ENCODE results near the gene NRDE2.

Gene NRDE2, protein sequence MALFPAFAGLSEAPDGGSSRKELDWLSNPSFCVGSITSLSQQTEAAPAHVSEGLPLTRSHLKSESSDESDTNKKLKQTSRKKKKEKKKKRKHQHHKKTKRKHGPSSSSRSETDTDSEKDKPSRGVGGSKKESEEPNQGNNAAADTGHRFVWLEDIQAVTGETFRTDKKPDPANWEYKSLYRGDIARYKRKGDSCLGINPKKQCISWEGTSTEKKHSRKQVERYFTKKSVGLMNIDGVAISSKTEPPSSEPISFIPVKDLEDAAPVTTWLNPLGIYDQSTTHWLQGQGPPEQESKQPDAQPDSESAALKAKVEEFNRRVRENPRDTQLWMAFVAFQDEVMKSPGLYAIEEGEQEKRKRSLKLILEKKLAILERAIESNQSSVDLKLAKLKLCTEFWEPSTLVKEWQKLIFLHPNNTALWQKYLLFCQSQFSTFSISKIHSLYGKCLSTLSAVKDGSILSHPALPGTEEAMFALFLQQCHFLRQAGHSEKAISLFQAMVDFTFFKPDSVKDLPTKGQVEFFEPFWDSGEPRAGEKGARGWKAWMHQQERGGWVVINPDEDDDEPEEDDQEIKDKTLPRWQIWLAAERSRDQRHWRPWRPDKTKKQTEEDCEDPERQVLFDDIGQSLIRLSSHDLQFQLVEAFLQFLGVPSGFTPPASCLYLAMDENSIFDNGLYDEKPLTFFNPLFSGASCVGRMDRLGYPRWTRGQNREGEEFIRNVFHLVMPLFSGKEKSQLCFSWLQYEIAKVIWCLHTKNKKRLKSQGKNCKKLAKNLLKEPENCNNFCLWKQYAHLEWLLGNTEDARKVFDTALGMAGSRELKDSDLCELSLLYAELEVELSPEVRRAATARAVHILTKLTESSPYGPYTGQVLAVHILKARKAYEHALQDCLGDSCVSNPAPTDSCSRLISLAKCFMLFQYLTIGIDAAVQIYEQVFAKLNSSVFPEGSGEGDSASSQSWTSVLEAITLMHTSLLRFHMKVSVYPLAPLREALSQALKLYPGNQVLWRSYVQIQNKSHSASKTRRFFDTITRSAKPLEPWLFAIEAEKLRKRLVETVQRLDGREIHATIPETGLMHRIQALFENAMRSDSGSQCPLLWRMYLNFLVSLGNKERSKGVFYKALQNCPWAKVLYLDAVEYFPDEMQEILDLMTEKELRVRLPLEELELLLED

DNA sequence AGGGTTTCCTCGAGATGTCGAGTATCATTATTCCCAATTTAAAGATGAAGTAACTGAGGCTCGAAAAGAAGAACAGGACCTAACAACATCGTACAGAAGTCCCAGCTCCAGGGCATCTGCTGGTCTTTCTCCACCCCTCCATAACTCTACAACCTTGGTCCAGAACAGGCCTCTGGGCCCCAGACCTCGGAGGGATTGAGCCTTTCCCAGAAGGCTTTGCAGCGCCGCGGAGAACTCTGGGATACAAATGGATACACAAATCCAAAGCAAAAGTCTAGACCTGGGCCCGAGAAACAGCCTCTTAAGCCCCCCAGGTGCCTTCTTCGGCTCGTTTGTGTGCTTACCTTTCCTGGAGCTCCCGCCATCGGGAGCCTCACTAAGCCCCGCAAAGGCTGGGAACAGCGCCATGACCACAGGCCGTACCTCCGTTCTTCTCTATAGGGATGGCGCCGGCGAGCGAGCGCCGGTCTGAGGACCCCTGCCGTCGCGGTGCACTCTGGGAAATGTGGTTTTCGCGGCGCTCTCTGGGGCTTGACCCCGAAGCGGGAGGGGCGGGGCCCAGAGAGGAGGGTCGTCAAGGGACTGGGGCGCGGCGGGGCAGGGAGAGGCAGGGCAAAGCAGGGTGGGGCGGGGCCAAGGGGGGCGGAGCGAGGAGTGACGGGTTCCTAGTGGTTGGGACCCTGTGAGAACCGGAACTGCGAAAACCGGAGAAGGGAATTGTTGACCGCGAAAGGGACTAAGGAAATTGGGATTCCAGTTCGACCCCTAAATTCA lies at the start of gene NRDE2:
TSS of gene NRDE2 (minus strand) at position 445 of the 774 bp plus-strand sequence. CDS start at position 408, 37 bp downstream.
- DNase-seq (ENCODE audit: low spot score) = peak; percentile 97

DNA sequence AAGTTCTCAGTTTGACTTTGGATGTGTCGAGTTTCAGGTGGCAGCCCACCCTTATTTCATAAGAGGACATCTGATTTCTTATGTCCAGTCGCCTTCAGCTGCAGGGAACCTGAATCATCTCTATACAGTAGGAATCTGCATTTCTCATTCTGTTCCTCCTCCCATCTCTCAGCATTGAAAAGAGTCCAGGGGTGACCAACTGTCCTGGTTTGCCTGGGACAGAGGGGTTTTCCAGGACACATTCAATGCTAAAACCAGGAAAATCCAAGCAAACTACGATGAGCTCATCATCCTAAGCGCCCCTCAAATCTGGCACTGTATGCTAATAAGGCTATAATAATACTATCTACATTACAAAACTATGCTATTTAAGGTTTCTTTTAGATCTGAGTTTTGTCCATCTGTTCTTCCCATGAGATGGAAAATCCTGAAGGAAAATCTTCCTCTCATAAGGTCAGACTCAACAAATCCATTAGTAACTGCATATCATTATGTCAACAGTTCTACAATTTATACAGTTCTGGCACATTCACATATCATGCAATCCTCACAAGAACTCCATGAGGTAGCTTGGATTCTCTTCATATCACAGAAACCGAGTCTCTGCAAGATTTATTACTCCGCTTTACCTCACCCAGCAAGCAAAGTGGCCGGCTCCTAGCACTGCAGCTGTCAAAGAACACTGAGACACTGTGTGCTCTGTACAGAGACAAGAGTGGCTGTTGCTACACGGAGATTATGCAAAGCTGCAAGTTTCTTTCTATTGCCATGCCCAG lies 49.5 kb upstream of the NRDE2 start:
- peak; percentile 25 for DNase-seq (ENCODE audit: low spot score)

DNA sequence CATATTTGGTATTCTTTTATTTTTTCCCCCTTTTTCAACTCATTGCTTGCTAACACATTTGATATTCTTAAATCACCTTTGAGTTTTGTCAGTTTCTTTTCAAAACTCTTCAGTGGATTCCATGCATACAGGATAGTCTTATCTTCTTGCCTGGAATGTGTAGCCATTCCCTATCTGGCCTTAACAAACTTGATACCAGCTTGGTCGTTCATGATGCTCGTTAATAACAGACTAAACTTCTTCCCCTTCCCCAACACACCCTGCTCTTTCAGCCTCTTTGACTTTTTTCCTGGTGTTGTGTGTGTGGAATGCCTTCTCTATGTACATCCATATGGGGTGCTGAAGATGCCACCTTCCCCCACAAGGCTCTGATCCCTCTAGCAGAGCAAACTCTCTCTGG lies 47.4 kb upstream of the NRDE2 start:
- no peak for DNase-seq (ENCODE audit: low spot score)

DNA sequence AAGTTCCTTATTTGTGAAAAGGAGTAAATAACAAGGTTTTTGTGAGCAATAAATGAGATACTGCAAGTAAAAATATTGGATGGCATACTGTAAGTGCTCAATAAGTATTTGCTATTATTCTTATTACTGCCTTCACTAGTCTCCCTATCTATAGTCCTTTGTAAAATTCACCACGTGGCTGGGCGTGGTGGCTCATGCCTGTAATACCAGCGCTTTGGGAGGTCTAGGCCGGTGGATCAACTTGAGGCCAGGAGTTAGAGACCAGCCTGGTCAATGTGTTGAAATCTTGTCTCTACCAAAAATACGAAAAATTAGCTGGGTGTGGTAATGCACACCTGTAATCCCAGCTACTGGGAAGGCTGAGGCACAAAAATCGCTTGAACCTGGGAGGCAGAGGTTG lies 46.5 kb upstream of the NRDE2 start:
- no peak for DNase-seq (ENCODE audit: low spot score)

DNA sequence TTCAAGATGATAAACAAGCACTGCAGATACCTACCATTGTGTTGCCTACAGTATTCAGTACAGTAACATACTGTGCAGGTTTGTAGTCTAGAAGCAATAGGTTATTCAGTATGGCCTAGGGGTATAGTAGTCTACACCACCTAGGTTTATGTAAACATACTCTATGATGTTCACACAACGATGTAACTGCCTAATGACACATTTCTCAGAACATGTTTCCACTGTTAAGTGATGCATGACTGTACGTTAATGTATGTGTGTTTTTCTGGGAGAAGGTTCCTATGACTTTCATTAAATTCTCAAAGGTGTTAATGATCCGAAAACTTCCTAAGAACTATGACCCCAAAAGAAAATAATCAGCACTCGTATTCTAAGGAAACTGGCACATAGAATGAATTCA lies 44.2 kb upstream of the NRDE2 start:
- DNase-seq (ENCODE audit: low spot score) = no peak

DNA sequence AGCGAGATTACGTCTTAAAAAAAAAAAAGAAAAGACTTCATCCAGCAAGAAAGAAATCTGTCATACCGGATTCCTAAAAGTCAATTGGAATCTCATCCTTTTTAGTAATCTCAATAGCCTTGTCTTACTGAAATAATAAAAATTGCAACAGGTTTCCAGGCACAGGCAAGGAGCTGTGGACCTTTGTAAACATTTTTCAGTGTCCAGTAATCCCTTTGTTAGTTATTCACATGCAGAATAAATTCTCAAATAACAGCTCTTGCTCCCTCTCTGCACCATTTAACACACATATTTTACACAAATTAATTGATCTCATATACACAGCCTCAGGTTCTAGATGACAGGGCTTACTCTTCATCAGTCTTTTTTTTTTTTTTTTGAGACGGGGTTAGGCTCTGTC lies 43.1 kb upstream of the NRDE2 start:
- DNase-seq (ENCODE audit: low spot score) = no peak

DNA sequence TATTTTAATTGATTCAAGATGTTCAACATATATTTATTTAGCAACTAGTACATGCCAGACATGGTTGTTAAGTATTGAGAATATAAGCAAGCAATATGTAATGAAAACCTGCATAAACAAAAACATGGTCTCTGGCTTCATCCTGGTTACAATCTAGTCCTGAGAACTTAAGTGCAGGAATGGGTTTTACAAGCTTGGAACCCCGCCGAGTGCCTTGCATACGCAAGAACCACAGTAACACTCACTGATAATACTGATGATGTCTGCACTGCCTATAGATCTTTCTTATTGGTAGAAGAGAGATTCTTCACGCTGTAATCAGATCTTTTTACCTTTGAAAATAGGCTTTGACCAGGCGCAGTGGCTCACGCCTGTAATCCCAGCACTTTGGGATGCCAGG lies 42.1 kb upstream of the NRDE2 start:
- DNase-seq (ENCODE audit: low spot score) = no peak

DNA sequence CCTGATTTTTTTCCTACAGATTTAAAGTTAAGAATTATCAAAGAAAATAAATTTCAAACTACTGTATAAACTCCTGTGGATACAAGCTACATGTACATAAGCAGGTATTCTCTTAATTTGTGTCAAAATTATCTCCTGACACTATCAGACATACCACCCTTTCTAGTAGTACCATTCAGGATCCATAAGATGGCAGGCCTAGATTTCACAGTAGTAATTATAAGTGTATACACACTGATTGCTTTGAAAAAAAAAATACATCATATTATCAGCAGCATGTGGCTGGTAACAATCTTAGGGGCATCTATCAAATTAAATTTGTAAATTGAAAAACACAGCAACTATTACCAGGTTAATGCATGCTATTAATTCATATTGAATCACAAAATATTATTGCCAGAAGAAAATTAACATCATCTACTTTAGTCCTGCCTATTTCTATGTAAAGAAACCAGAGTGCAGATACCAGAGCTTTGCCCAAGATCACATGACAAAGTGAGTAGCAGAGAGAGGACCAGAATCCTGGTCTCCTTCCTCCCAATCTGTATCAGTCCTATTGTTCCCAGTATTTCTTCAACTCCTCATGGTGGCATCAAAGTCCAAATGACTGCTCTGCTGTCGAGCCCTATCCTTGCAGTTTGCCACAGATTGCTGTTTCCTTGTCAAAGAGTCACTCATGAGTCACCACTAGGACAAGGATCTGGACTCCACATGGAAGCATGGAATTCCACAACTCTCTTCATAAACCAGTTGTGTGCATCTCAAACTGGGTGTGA lies 37.4 kb upstream of the NRDE2 start:
- DNase-seq (ENCODE audit: low spot score) = peak; percentile 70

DNA sequence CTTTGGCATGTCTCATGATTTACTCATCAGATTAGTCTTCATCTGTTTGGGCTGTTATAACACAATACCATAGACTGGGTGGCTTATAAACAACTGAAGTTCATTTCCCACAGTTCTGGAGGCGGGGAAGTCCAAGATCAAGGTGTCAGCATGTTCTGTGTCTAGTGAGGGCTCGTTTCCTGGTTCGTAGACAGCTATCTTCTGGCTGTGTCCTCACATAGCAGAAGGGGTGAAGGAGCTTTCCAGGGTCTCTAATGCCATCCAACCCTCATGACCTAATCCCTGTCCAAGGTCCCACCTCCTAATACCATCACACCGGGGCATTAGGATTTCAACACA lies 30.8 kb upstream of the NRDE2 start:
- no peak for DNase-seq (ENCODE audit: low spot score)

DNA sequence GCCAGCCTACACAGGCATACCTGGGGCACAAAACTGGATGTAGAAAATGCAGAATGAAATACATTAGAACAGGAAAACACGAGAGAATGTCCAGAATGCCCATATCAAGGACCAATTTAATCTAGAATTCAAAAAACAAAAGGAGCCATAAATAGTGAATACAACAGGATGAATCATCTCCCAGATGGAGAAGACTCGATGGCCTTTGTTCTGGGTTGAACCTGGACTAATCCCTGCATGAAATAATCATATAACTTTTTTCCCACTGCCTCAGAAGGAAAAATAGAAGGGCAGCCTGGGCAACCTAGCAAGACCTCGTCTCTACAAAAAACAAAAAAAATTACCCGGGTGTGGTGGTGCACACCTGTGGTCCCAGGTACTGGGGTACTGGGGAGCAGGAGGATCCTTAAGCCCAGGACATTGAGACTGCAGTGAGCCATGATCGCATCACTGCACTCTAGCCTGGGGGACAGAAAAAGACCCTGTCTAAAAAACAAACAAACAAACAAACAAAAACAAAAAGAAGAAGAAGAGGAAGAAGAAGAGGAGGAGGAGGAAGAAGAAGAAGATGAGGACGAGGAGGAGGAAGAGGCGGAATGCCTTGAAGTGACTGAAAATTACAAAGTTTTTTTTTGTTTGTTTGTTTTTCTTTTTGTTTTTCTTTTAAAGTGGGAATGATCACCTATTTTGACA lies 30.3 kb upstream of the NRDE2 start:
- DNase-seq (ENCODE audit: low spot score) = no peak

DNA sequence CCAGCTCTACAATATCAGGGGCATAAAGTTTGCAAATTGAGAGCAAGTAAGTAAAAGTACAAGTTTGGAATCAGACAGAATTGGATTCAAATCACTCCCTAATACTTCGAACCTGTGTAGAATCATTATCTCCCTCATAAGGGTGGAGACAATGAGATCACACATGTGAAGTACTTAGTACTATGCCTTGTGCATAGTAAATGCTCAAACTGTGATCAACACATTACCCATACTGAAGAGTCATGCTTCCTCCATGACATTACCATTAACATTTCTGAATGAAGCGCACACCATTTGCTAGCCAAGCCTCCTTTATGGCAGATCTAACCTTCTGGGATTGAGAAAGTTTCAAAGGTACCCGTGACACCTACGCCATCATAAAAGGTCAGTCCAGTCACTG lies 26.6 kb upstream of the NRDE2 start:
- no peak for DNase-seq (ENCODE audit: low spot score)

DNA sequence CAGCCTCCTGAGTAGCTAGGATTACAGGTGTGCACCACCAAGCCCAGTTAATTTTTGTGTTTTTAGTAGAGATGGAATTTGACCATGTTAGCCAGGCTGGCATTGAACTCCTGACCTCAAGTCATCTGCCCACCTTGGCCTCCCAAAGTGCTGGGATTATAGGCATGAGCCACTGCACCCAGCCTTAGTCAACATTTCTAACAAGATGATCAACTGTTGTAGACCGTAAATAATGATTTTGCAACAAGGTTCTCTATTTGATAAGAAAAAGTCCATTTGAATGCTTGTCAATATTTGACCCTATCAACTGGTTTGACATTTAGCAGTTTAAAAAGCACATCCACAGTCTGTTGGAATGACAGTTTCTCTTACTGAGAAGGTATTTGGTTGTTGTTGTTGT lies 25.2 kb upstream of the NRDE2 start:
- DNase-seq (ENCODE audit: low spot score) = no peak

DNA sequence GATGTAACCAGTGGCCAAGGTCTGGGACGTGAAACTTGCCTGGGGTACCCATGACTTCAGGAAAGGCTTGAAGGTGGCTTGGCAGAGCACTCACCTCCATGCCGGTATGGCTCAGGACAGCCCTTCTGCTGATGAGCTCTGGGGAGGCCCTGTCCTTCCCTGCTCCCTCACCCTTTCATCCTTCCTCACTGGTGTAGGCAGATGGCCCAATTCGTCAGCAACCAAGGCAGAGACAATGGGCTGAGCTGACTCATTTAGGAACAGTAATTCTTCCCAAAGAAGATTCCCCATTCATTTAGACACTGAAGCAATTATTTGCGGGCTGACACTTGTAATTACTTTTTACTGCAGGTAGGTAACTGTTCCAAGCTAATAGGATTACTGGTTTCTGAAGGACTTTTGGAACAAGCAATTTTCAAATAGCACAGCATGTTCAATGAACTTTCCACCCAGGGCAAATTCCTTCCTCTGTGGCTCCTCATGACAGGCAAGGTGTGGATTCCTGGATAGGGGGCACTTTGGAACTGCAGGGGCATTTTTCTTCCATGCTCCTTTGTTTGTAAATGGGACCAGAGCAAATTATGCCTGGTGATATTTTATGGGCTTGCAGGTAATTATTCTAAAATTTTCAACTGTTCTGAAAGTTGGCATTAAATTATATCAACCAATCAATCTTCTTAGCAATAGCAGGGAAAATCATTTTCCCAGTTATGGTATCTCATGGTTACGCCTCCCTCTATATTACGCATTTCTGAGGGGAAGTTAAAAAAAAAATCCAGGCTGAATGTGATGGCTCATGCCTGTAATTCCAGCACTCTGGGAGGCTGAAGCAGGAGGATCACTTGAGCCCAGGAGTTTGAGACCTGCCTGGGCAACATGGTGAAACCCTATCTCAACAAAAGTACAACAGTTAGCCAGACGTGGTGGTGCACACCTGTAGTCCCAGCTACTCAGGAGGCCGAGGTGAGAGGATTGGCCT lies 24.1 kb upstream of the NRDE2 start:
- no peak for DNase-seq (ENCODE audit: low spot score)

DNA sequence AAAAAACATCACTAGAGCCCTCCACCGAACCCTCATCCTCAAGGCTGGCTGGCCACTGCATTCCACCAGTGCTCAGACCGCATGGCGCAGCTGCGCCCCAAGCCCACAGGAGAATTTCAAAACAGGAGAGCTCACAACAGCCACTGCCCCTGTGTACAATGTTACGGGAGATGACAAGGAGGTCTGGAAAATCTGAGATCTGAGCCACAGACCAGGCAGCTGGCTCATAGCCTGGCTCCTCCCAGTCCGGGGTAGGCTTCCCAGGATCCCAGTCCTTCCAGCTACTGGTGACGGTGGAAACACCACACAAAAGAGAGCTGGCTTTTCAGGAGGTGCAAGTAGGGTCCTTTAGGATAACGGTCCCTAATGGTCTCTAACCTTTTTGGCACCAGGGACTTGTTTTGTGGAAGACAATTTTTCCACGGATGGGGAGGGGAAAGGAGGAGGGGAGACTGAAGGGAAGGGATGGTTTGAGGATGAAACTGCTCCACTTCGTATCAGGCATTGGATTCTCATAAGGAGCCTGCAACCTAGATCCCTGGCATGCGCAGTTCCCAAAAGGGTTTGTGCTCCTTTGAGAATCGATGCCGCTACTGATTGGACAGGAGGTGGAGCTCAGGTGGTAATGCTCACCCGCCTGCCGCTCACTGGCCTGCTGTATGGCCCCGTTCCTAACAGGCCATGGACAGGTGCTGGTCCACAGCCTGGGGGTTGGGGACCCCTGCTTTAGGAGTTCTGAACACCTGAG lies 23.0 kb upstream of the NRDE2 start:
- DNase-seq (ENCODE audit: low spot score) = no peak

DNA sequence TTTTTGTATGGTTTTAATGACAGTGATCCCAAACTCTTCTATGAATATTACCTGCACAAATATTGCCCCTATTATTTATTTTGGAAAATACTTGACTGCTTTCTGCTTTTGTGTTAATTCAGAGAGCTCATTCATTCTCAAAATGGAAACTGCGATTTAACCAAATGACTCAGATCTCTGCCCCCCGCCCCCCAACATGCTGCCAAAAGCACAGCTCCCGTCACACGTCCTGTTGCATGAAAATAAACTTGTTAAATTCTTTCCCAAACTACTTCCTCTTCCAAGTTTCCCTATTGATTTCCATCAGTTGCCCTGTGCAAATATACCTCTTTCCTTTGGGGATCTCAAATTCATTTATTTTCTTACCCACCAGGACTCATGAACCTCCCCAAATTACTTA lies 18.0 kb upstream of the NRDE2 start:
- DNase-seq (ENCODE audit: low spot score) = no peak

DNA sequence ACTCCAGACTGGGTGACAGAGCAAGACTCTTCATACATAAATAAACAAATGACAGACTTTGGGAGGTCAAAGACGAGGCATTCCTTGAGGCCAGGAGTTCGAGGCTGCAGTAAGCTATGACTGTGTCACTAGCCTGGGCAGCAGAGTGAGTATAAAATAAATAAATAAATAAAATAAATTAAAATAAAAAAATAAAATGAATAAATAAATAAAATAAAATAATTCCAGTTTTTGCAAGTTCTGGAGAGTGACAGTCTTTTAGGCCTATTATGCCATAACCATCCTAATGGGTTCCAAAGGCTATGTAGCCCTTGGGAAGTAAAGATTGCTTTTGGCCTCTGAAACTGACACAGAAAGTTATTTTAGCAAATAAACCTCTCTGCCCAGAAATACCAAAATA lies 16.5 kb upstream of the NRDE2 start:
- no peak for DNase-seq (ENCODE audit: low spot score)

DNA sequence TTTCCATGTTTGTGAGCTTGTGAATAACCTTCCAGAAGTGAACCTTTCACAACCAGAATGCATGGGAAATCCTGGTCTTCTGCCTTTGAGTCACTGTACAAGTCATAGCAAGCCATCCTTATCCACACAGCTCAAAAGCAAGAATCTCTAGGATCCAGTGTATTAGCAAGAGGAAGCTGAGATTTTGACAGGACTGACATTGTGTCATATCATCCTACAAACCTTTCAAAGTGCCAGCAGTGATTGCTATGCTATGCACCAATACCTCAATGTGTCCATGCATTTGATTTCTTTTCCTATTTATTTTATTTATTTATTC lies 13.5 kb upstream of the NRDE2 start:
- no peak for DNase-seq (ENCODE audit: low spot score)
